C4-2B (cell line): ENCODE results near the gene ZDHHC4.
"Not testable (repeated sequence)": the region's sequence is repeated elsewhere in the genome, so short reads cannot be mapped to it uniquely, and the experiment has no call there.

Experiments
- H3K27ac ChIP-seq: fragments of 450-650 bp; 2 replicates; pipeline ENCODE4 v1.5.1; 2017
- ZFX ChIP-seq: fragments of 450-650 bp; IDR thresholded peaks from 2 replicates; pipeline ENCODE4 v1.6.1; 2017
- TF ChIP-seq, protein P1 (sequence below): fragments of 450-650 bp; conservative IDR thresholded peaks from 2 replicates; pipeline ENCODE4 v1.5.1; 2017; ENCODE audit warnings: mild to moderate bottlenecking

Gene ZDHHC4

DNA sequence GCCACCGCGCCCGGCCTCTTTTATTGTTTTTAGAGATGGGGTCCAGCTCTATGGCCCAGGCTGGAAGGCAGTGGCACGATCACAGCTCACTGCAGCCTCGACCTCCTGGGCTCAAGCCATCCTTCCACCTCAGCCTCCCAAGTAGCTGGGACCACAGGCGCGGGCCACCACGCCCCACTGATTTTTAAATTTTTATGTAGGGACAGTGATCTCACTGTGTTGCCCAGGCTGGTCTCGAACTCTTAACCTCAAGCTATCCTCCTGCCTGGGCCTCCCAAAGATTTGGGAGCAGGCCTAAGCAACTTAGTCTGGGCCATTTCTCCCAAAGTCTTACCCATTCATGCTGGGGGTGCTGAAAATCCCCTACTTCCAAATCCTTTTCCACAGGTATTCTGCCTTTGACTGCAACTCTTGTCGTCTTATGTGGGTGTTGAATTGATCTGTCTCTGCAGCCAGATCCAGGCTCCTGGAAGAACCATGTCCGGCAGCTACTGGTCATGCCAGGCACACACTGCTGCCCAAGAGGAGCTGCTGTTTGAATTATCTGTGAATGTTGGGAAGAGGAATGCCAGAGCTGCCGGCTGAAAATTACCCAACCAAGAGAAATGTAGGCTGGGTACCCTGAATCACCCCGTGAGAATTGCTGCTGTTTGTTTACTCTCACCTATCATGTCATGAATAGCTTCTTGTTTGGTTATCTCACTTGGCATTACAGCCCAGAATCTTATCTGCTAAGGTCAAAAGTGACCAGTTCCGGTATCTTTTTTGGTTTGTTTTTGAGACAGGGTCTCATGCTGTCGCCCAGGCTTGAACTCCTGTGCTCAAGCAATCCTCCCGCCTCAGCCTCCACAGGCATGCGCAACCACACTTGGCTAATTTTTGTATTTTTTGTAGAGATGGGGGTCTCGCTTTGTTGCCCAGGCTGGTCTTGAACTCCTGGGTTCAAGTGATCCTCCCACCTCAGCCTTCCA lies 1.1 kb downstream of the ZDHHC4 start:
- TF ChIP-seq, protein P1, sequence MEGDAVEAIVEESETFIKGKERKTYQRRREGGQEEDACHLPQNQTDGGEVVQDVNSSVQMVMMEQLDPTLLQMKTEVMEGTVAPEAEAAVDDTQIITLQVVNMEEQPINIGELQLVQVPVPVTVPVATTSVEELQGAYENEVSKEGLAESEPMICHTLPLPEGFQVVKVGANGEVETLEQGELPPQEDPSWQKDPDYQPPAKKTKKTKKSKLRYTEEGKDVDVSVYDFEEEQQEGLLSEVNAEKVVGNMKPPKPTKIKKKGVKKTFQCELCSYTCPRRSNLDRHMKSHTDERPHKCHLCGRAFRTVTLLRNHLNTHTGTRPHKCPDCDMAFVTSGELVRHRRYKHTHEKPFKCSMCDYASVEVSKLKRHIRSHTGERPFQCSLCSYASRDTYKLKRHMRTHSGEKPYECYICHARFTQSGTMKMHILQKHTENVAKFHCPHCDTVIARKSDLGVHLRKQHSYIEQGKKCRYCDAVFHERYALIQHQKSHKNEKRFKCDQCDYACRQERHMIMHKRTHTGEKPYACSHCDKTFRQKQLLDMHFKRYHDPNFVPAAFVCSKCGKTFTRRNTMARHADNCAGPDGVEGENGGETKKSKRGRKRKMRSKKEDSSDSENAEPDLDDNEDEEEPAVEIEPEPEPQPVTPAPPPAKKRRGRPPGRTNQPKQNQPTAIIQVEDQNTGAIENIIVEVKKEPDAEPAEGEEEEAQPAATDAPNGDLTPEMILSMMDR: no peak
- TF ChIP-seq ZFX: no peak
- peak overlapping the region; percentile 74; the same call in 1 of the 2 replicates for H3K27ac ChIP-seq

GRCh38 chr7:6579446-6579845 lies 2.2 kb downstream of the ZDHHC4 start:
- no peak for TF ChIP-seq ZFX
- TF ChIP-seq, protein P1: no peak; the same call in 1 of the 2 replicates
- H3K27ac ChIP-seq: no peak overlapping the region

DNA sequence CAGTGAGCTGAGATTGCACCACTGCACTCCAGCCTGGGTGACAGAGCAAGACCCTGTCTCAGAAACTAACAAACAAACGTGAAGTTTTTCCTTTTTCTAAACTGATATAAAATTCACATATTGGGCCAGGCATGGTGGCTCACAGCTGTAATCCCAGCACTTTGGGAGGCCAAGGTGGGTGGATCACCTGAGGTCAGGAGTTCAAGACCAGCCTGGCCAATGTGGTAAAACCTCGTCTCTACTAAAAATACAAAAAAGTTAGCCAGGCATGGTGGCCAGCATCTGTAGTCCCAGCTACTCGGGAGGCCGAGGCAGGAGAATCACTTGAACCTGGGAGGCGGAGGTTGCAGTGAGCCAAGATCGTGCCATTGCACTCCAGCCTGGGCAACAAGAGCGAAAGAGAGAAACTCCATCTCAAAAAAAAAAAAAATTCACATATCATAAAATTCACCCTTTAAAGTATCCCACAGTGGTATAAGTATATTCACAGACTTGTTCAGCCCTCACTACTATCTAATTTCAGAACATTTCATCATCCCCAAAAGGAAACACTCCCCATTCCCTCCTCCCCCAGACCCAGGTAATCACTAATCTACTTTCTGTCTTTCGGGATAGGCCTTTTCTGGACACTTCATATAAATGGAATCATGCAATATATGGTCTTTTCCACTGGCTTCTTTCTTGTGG lies 8.6 kb downstream of the ZDHHC4 start:
- not testable (repeated sequence) for H3K27ac ChIP-seq

DNA sequence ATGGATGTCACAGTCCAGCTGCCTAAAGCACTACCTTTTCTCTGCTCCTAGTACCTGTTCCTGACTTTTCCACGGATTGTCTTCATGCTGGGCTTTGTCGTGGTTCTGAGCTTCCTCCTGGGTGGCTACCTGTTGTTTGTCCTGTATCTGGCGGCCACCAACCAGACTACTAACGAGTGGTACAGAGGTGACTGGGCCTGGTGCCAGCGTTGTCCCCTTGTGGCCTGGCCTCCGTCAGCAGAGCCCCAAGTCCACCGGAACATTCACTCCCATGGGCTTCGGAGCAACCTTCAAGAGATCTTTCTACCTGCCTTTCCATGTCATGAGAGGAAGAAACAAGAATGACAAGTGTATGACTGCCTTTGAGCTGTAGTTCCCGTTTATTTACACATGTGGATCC lies 11.3 kb downstream of the ZDHHC4 start:
- peak overlapping the region; percentile 82 for H3K27ac ChIP-seq
- TF ChIP-seq, protein P1: no peak
- no peak for TF ChIP-seq ZFX

DNA sequence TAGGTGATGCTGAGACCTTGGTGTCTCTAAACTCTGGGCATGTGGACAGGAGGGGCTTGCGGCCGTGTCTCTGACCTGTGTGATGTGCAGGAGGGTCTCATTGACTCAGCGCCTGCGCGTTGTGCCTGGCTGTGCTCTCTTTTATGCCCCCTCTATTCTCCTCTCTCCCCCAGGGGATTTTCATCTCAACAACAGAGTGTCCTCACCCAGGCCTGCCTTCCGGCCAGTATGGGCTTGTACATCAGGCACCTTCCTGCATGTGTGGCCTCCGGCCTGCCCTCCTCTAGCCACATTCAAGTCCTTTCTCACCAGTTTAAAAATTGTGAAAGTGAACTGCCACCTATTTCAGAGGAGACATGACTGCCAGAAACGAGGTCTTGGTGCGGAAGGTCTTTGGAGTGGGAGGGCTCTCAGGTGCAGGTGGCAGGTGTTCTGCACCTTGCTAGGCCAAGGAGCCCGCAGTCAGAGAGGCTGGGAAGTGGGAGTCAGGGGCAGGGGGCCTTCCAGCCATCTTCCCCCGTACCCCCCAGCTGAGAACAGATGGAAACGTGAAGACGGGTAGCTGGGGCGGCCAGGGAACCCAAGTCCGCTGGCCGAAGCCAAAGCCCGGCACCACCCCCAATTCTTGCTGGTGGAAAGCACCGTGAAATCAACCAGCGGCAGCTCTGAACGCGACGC lies 12.0 kb downstream of the ZDHHC4 start:
- H3K27ac ChIP-seq: peak overlapping the region; percentile 82
- no peak for TF ChIP-seq ZFX
- TF ChIP-seq, protein P1: no peak

GRCh38 chr7:6589829-6590644 lies 12.8 kb downstream of the ZDHHC4 start, which contains the start of gene INTS15:
Gene INTS15 (plus strand): TSS chr7:6590021. CDS start chr7:6590284, 263 bp downstream.
- H3K27ac ChIP-seq: peak within 1 kb of the TSS; percentile 82
- TF ChIP-seq ZFX: peak; percentile 99
- TF ChIP-seq, protein P1: peak; percentile 97

- H3K27ac ChIP-seq: peak overlapping the region; percentile 82
- TF ChIP-seq, protein P1: no peak
Observed at GRCh38 chr7:6590645-6591110, 13.4 kb downstream of the ZDHHC4 start.
